Measurements from ENCODE around the gene CDRT4.

CDRT4 gene

DNA sequence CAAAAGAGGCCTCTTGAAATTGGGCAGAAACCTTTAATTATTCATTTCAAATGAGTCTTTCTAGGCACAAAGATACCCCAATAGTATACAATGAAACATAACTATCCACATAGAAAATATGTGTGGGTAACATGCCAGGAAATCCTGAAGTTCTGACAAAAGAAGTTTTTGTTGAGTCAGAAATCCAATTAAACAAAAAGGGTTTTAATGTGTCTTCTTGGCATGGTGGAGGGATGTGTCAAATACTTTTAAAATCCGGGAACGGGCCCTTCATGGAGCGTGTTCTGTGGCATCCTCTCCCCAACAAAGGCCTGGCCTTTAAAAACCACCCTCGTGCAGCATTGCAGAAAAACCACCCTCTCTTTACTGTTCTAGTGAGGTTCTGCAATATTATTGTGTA, 14.2 kb downstream of the CDRT4 start:
- DNase-seq (ENCODE audit: low read depth): no peak
- TF ChIP-seq, protein P1, sequence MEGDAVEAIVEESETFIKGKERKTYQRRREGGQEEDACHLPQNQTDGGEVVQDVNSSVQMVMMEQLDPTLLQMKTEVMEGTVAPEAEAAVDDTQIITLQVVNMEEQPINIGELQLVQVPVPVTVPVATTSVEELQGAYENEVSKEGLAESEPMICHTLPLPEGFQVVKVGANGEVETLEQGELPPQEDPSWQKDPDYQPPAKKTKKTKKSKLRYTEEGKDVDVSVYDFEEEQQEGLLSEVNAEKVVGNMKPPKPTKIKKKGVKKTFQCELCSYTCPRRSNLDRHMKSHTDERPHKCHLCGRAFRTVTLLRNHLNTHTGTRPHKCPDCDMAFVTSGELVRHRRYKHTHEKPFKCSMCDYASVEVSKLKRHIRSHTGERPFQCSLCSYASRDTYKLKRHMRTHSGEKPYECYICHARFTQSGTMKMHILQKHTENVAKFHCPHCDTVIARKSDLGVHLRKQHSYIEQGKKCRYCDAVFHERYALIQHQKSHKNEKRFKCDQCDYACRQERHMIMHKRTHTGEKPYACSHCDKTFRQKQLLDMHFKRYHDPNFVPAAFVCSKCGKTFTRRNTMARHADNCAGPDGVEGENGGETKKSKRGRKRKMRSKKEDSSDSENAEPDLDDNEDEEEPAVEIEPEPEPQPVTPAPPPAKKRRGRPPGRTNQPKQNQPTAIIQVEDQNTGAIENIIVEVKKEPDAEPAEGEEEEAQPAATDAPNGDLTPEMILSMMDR (conservative IDR thresholded peaks at IDR 0.05; ENCODE audit: low read depth, low read length): no peak
- no peak overlapping the region for H3K4me3 ChIP-seq (ENCODE audit: low read depth, low read length)

DNA sequence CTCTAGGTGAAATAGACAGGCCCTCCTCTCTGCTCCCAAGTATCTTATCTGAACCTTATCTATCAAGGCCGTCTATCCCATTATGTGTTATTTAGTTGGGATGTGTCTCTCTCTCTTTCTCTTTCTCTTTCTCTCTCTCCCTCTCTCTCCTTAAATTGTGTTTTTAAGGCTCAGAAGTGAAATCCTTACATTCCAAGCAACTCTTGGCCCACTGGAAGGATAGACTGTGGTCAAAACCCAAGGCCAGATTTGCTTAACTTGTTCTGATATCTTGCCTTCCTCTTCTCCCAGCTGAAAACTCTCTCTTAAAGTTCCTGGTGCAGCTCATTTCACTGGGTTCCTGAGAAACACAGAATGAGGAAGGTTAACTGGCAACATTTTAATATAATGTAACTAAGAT, 14.7 kb downstream of the CDRT4 start:
- no peak overlapping the region for H3K4me3 ChIP-seq (ENCODE audit: low read depth, low read length)
- DNase-seq (ENCODE audit: low read depth): no peak
- TF ChIP-seq, protein P1 (conservative IDR thresholded peaks at IDR 0.05; ENCODE audit: low read depth, low read length): no peak

DNA sequence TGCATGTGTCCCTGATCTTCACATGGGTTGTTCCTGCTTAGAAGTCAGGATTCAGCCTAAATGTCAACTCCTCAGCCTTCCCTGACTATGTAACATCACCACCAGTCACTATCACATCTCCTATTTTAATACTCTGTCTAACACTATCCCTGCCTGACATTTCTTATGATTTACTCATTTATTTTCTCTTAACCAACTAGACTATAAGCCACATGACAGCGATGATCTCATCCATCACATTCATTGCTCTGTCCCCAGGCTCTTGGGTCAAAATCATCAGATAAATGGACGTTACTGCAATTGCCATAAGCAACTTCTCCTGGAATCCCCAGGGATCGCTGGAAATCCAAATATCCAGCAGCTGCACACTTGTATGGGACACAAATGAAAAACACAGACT, 15.7 kb downstream of the CDRT4 start:
- no peak overlapping the region for H3K4me3 ChIP-seq (ENCODE audit: low read depth, low read length)
- peak; percentile 15 for DNase-seq (ENCODE audit: low read depth)
- TF ChIP-seq, protein P1 (conservative IDR thresholded peaks at IDR 0.05; ENCODE audit: low read depth, low read length): no peak

DNA sequence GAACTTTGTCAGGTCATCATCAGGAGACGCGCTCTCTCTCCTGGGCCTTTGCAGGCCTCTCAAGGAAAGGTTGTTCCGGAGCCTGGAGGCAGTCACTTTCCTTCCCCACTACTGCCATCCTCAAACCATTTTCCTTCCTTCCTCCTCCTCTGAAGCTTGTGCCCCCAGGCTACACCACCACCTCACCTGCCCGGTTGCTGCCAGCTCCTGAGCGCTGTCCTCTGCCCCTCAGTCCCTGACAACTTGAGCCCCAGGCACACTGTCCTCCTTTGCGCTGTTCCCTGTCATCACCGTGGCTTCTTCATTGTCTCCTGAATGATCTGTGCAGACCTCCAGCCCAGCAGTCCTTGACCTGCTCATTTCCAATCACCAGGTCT, 18.9 kb downstream of the CDRT4 start:
- DNase-seq (ENCODE audit: low read depth): no peak
- no peak overlapping the region for H3K4me3 ChIP-seq (ENCODE audit: low read depth, low read length)
- TF ChIP-seq, protein P1 (conservative IDR thresholded peaks at IDR 0.05; ENCODE audit: low read depth, low read length): no peak

DNA sequence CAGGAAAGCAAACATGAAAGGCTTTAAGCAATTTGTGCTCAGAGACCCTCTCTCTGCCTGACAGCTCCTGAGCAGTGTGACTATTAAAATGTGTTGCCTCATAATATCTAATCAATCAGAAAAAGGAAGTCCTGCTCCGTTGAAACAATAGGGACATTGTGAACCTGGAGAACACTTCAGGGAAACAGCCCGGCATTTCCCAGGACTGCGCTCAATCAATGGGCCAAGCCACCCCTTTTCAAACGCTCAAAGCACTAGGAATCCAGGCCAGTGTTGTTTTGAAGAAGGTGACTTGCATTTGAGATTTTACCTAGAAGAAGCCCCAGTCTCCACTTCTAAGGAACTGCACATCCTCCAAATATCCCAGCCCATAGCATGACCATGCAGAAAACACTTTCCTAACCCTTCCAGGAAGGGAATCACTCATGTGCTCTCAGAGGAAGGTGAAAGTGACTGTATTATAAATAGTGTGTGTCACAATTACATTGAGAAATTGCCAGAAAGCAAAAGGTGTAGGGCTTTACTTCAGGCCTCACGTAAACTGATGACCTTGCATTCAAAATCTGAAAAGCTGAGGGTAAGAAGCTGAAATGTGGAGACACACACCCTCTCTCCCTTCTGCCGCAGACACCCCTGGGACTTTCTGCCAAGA, 19.4 kb downstream of the CDRT4 start:
- TF ChIP-seq, protein P1 (conservative IDR thresholded peaks at IDR 0.05; ENCODE audit: low read depth, low read length): no peak
- no peak overlapping the region for H3K4me3 ChIP-seq (ENCODE audit: low read depth, low read length)
- DNase-seq (ENCODE audit: low read depth): no peak

DNA sequence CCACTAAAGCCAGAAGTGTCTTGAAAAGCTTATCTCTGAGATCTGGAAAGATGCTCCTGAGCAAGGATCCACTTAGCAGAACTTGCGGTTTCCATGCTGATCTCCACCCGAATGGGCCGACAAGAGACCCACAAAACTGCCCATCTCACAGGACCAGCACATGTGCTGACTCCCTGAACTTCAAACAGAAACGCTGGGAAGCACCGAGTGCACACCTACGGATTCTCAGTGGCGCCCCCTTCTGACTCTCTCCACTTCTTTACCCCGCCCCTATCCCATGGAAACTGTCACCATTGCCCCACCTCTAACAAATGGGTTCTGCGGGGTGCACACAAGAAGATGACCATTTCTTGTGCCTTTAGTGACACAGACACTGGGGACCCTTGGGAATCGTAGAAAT, 21.4 kb downstream of the CDRT4 start:
- TF ChIP-seq, protein P1 (conservative IDR thresholded peaks at IDR 0.05; ENCODE audit: low read depth, low read length): peak; percentile 22
- DNase-seq (ENCODE audit: low read depth): no peak
- H3K4me3 ChIP-seq (ENCODE audit: low read depth, low read length): no peak overlapping the region

DNA sequence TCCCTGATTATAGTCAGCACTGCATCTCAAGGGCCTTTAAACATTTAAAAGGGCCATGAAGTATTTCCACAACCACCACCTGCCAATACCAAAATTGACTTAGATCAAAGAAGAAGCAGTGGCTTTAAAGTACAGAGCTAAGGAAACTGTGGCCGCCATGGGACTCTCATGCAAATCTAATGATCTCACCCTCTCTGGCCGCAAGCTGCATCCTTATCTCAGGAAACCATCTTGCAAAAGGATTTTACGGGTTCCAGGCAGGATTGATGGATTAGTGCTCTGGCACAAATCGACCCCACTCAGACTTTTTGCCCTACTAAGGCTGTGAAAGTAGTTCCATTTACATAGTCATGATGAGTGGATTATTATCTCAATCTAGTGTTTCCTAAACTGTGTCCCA, 22.6 kb downstream of the CDRT4 start:
- DNase-seq (ENCODE audit: low read depth): no peak

More for the DNA sequence above, 22.6 kb downstream of the CDRT4 start:
- TF ChIP-seq, protein P1 (conservative IDR thresholded peaks at IDR 0.05; ENCODE audit: low read depth, low read length): no peak
- no peak overlapping the region for H3K4me3 ChIP-seq (ENCODE audit: low read depth, low read length)
